ENCODE data around the gene SLC25A36. TPM values are rescaled to one million over a fixed set of nuclear protein-coding genes. Genes with fewer than 3 reads are reported as not detected.

SLC25A36 gene
- total and polyA plus RNA-seq, 2 donors (not counting 1 experiment from before 2014, with no cell fraction given) = 29.3 to 76.0 TPM

GRCh38 chr3:141011232-141011996 is 69.8 kb downstream of the SLC25A36 start:
- Histone ChIP-seq H3K4me1 (ENCODE audit: control insufficient read depth in 2 of 2, insufficient read depth in 2 of 2, low read length in 2 of 2) (no peaks in the 10 kb centered on the region), H3K27ac (ENCODE audit: low read length in 2 of 2) (no peak overlapping the region), H3K36me3 (replicated peaks in 1 of 2; ENCODE audit: control extremely low read depth in 1 of 2, control insufficient read depth in 1 of 2, extremely low read depth in 1 of 2, insufficient read depth in 2 of 2, low read length in 1 of 2) (no peaks in the 10 kb centered on the region), H3K79me2 (ENCODE audit: control insufficient read depth, insufficient read depth, low read length) (no peaks in the 10 kb centered on the region), H3K4me3 (ENCODE audit: control extremely low read depth in 1 of 5, extremely low read depth in 1 of 5, insufficient read depth in 1 of 5, low read depth in 2 of 5, low read length in 4 of 5) (no peak overlapping the region), H3K9ac (ENCODE audit: low read length) (no peak overlapping the region), H3K4me2 (replicated peaks; ENCODE audit: low read depth, low read length, poor library complexity, severe bottlenecking) (no peak overlapping the region), H4K20me1 (ENCODE audit: control insufficient read depth, insufficient read depth, low read length, poor library complexity, severe bottlenecking) (no peaks in the 10 kb centered on the region), H3K9me3 (ENCODE audit: control extremely low read depth in 1 of 3, control insufficient read depth in 2 of 3, insufficient read depth in 1 of 3, low read length in 2 of 3) (no peaks in the 10 kb centered on the region), H2AFZ (ENCODE audit: insufficient read depth, low read depth, low read length, poor library complexity, severe bottlenecking) (no peak overlapping the region), H3K27me3 (replicated peaks in 1 of 4; ENCODE audit: control extremely low read depth in 1 of 4, control insufficient read depth in 3 of 4, insufficient read depth in 4 of 4, low read length in 3 of 4) (peaks cover 0 to 4% (median 1%) of the 10 kb centered on the region in 4 experiments)
- POLR2A ChIA-PET = no interaction called here
- CTCF ChIA-PET = interaction anchor here (1.0 to 1.4 kb wide), 2 partner anchors 94 to 443 kb away, joined by 3 read pairs; no protein-coding TSS in a partner anchor
- Mint-ChIP-seq H3K9me3 (ENCODE audit: insufficient read depth) (no peaks in the 10 kb centered on the region), H3K4me3 (no peak overlapping the region), H3K27me3 (peaks cover 54% of the 10 kb centered on the region), H3K4me1 (peaks cover 4% of the 10 kb centered on the region), H3K27ac (no peak overlapping the region)
- WGBS (ENCODE audit: insufficient coverage) = 0% methylated on average over 9 of the region's 13 CpGs
- TF ChIP-seq EZH2 (IDR thresholded peaks at IDR 0.05; ENCODE audit: borderline replicate concordance, insufficient read depth, low read depth, low read length, poor library complexity, severe bottlenecking) (no peak), CTCF (IDR thresholded peaks at IDR 0.05) (peak; percentile 71)
- peak; percentile 52 for DNase-seq
- peak; percentile 43 for ATAC-seq (ENCODE audit: low read depth)
- intact Hi-C loops (cut with micrococcal nuclease) = loop anchor here (1.0 kb wide), 1 partner anchor 179 kb away; no protein-coding TSS in a partner anchor

- DNase-seq (no peak), ATAC-seq (ENCODE audit: low read depth) (no peak)
- no peaks in the 10 kb centered on the region for H4K20me1 ChIP-seq (ENCODE audit: control insufficient read depth, insufficient read depth, low read length, poor library complexity, severe bottlenecking)
- no peaks in the 10 kb centered on the region for H3K4me1 ChIP-seq (ENCODE audit: control insufficient read depth in 2 of 2, insufficient read depth in 2 of 2, low read length in 2 of 2)
- CTCF ChIA-PET = interaction anchor here (1.4 kb wide), 1 partner anchor 93 kb away, joined by 3 read pairs; no protein-coding TSS in a partner anchor
- H3K4me3 Mint-ChIP-seq = no peak overlapping the region
- no peak overlapping the region for H3K27ac Mint-ChIP-seq
- no peak overlapping the region for H3K9ac ChIP-seq (ENCODE audit: low read length)
- TF ChIP-seq EZH2 (IDR thresholded peaks at IDR 0.05; ENCODE audit: borderline replicate concordance, insufficient read depth, low read depth, low read length, poor library complexity, severe bottlenecking) (no peak), CTCF (IDR thresholded peaks at IDR 0.05) (no peak)
- no peak overlapping the region for H3K4me2 ChIP-seq (replicated peaks; ENCODE audit: low read depth, low read length, poor library complexity, severe bottlenecking)
- peaks cover 0 to 4% (median 1%) of the 10 kb centered on the region in 4 experiments for H3K27me3 ChIP-seq (replicated peaks in 1 of 4; ENCODE audit: control extremely low read depth in 1 of 4, control insufficient read depth in 3 of 4, insufficient read depth in 4 of 4, low read length in 3 of 4)
- H3K9me3 Mint-ChIP-seq (ENCODE audit: insufficient read depth) = no peaks in the 10 kb centered on the region
- no CpG with 5 or more reads among the region's 4 CpGs for WGBS (ENCODE audit: insufficient coverage)
- peaks cover 4% of the 10 kb centered on the region for H3K4me1 Mint-ChIP-seq
- H3K36me3 ChIP-seq (replicated peaks in 1 of 2; ENCODE audit: control extremely low read depth in 1 of 2, control insufficient read depth in 1 of 2, extremely low read depth in 1 of 2, insufficient read depth in 2 of 2, low read length in 1 of 2) = no peaks in the 10 kb centered on the region
- H3K79me2 ChIP-seq (ENCODE audit: control insufficient read depth, insufficient read depth, low read length) = no peaks in the 10 kb centered on the region
- H3K4me3 ChIP-seq (ENCODE audit: control extremely low read depth in 1 of 5, extremely low read depth in 1 of 5, insufficient read depth in 1 of 5, low read depth in 2 of 5, low read length in 4 of 5) = no peak overlapping the region
- intact Hi-C loops (cut with micrococcal nuclease) = loop anchor here (1.0 kb wide), 1 partner anchor 178 kb away; no protein-coding TSS in a partner anchor
- peaks cover 54% of the 10 kb centered on the region for H3K27me3 Mint-ChIP-seq
- H2AFZ ChIP-seq (ENCODE audit: insufficient read depth, low read depth, low read length, poor library complexity, severe bottlenecking) = no peak overlapping the region
- no peak overlapping the region for H3K27ac ChIP-seq (ENCODE audit: low read length in 2 of 2)
- no peaks in the 10 kb centered on the region for H3K9me3 ChIP-seq (ENCODE audit: control extremely low read depth in 1 of 3, control insufficient read depth in 2 of 3, insufficient read depth in 1 of 3, low read length in 2 of 3)
- POLR2A ChIA-PET = no interaction called here
These were observed 70.3 kb downstream of the SLC25A36 start for GRCh38 chr3:141011997-141012262.

Measured in B cell (primary cell).